Naive thymus-derived CD4-positive, alpha-beta T cell (primary cell): ENCODE measurements around the gene LTV1. TPM values are rescaled to one million over a fixed set of nuclear protein-coding genes. Genes with fewer than 3 reads are reported as not detected.

Experiments
- ATAC-seq: fragments of 150-1000 bp; cut with Tn5 transposase; 2 replicates; pipeline ENCODE4 v1.10.0; 2021; ENCODE audit warnings: mild to moderate bottlenecking, moderate library complexity
- CTCF ChIA-PET: fragments of 350-600 bp; sonication (Branson Sonifier 250); formaldehyde crosslinking; loops from one replicate; lab custom pipeline; 2021; ENCODE audit warnings: antibody characterized with exemption; lab: Charles Lee
- POLR2A ChIA-PET: fragments of 350-600 bp; sonication (Branson Sonifier 250); formaldehyde crosslinking; loops from one replicate; lab custom pipeline; 2021; ENCODE audit warnings: antibody characterized with exemption, inconsistent platforms; lab: Charles Lee
- DNase-seq, 9 donors: peaks; one replicate each; pipeline versions ENCODE4 v3.0.0 to v3.0.0-alpha.2; 2020 to 2022; ENCODE audit warnings: mixed read lengths in 1 of 9
- H3K27ac ChIP-seq: one replicate; pipeline ENCODE4 v1.7.0; 2013; ENCODE audit warnings: mild to moderate bottlenecking, low read depth, low read length, moderate library complexity
- H3K27me3 ChIP-seq, 2 donors: one replicate each; pipeline ENCODE4 v1.7.0; 2013; ENCODE audit warnings: low read length in 2 of 2, mild to moderate bottlenecking in 2 of 2, moderate library complexity in 2 of 2; ENCODE audit not compliant: control insufficient read depth in 2 of 2, insufficient read depth in 2 of 2
- H3K36me3 ChIP-seq, 3 experiments: 1 replicate in 2 of 3; 2 replicates in 1 of 3; pipeline ENCODE4 v1.7.0; 2013; ENCODE audit warnings: low read length in 3 of 3, mild to moderate bottlenecking in 3 of 3, moderate library complexity in 1 of 3; ENCODE audit not compliant: insufficient read depth in 3 of 3, control insufficient read depth in 2 of 3
- H3K4me1 ChIP-seq, 2 donors: one replicate each; pipeline ENCODE4 v1.7.0; 2013; ENCODE audit warnings: low read length in 2 of 2, mild to moderate bottlenecking in 2 of 2, moderate library complexity in 1 of 2; ENCODE audit not compliant: control insufficient read depth in 2 of 2, insufficient read depth in 2 of 2
- H3K4me3 ChIP-seq: 2 replicates; pipeline ENCODE4 v1.7.0; 2013; ENCODE audit warnings: mild to moderate bottlenecking, low read length
- H3K9me3 ChIP-seq, 3 experiments: 1 replicate in 2 of 3; 2 replicates in 1 of 3; pipeline ENCODE4 v1.7.0; 2013; ENCODE audit warnings: low read length in 3 of 3; ENCODE audit not compliant: control insufficient read depth in 2 of 3
- H3K27ac Mint-ChIP-seq, 9 donors: one replicate each; pipeline ENCODE4 v1.8.0; 2020 to 2022; ENCODE audit warnings: mixed read lengths in 9 of 9, mild to moderate bottlenecking in 8 of 9, moderate library complexity in 5 of 9, inconsistent platforms in 2 of 9
- H3K27me3 Mint-ChIP-seq, 5 donors: one replicate each; pipeline ENCODE4 v1.8.0; 2021 to 2022; ENCODE audit warnings: mixed read lengths in 5 of 5, mild to moderate bottlenecking in 1 of 5
- H3K36me3 Mint-ChIP-seq, 5 donors: one replicate each; pipeline ENCODE4 v1.8.0; 2020 to 2022; ENCODE audit warnings: mixed read lengths in 5 of 5, mild to moderate bottlenecking in 3 of 5, inconsistent platforms in 1 of 5
- H3K4me1 Mint-ChIP-seq, 7 donors: one replicate each; pipeline ENCODE4 v1.8.0; 2020 to 2022; ENCODE audit warnings: mixed read lengths in 7 of 7, mild to moderate bottlenecking in 3 of 7, inconsistent platforms in 1 of 7
- H3K4me3 Mint-ChIP-seq, 10 donors: one replicate each; pipeline ENCODE4 v1.8.0; 2020 to 2022; ENCODE audit warnings: mild to moderate bottlenecking in 10 of 10, mixed read lengths in 10 of 10, moderate library complexity in 6 of 10, inconsistent platforms in 2 of 10
- H3K9me3 Mint-ChIP-seq, 11 donors: one replicate each; pipeline ENCODE4 v1.8.0; 2020 to 2022; ENCODE audit warnings: mixed read lengths in 11 of 11, mild to moderate bottlenecking in 4 of 11, inconsistent platforms in 1 of 11, moderate library complexity in 1 of 11
- intact Hi-C, 2 donors: fragments of 100-400 bp; cut with micrococcal nuclease; formaldehyde crosslinking; loops; one replicate each; pipeline ENCODE4 v1.15.1; 2023
- polyA plus RNA-seq, 2 donors: library from polyadenylated mRNA; unstranded; fragments of 300-500 nt; fragmentation: Illumina TruSeq; gene quantifications; one replicate each; pipeline ENCODE4 v1.2.3, GENCODE V29; 2021
- total RNA-seq, 6 experiments: library from RNA in 5 of 6; stranded (reverse) in 5 of 6; gene quantifications; 1 replicate in 5 of 6; 2 replicates in 1 of 6; pipeline ENCODE4 v1.2.3 and lab custom pipeline; 2021 to 2026

The LTV1 gene
- total and polyA plus RNA-seq, 7 experiments from 2014 or later = 16.5 to 29.6 (median 22.6) TPM

DNA sequence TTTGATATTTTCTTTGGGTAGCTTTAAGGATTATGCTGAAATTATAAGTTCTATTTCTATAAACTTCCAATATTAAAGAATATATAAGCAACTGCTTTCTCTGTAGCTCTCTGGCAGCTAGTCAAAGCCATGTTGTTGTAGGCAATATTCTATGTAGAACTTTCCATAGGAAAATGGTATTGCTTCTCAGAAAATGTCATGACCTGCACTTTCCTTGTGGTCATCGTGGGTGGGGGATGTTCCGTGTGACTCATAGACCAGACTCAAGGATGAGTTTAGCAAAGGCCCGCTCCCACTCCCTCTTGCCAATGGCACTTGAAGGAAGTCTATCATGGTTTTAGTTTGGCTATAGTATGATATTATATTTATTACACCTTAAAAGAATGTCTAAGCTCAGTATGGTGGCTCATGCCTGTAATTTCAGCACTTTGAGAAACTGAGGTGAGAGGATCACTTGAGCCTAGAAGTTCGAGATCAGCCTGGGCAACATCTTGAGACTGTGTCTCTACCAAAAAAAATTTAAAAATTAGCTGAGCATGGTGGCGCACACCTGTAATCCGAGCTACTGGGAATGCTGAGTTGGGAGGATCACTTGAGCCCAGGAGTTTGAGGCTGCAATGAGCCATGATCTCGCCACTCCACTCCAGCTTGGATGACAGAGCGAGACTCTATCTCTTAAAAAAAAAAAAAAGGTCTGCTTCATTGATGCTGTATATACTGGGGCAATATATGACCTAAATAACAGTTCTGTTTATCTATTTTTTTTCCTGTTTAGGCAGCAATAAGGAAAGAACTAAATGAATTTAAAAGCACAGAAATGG is 36.6 kb upstream of the LTV1 start:
- ChIA-PET POLR2A (no interaction called here), CTCF (interaction anchor here (0.6 kb wide), 1 partner anchor 1145 kb away, joined by 3 read pairs; no protein-coding TSS in a partner anchor)
- intact Hi-C loops = loop anchor here in 1 of 2 donors (2.0 kb wide), 1 partner anchor 36 kb away; the partner anchor contains the start of gene LTV1
- peak overlapping the region in 1 of 9 donors; percentile 62 for H3K27ac Mint-ChIP-seq
- Histone ChIP-seq H3K9me3 (no peaks in the 10 kb centered on the region), H3K4me1 (no peaks in the 10 kb centered on the region), H3K27ac (no peak overlapping the region), H3K4me3 (no peak overlapping the region), H3K36me3 (no peaks in the 10 kb centered on the region), H3K27me3 (no peaks in the 10 kb centered on the region)
- H3K4me1 Mint-ChIP-seq = peaks cover 0 to 33% (median 4%) of the 10 kb centered on the region in 7 donors
- ATAC-seq (peak; percentile 48), DNase-seq (peak in 1 of 9 donors; percentile 84)
- H3K9me3 Mint-ChIP-seq = peaks cover 0 to 2% (median 0%) of the 10 kb centered on the region in 11 donors
- no peaks in the 10 kb centered on the region for H3K27me3 Mint-ChIP-seq
- peaks cover 4 to 44% (median 30%) of the 10 kb centered on the region in 5 donors for H3K36me3 Mint-ChIP-seq
- H3K4me3 Mint-ChIP-seq = peak overlapping the region in 1 of 10 donors; percentile 25

DNA sequence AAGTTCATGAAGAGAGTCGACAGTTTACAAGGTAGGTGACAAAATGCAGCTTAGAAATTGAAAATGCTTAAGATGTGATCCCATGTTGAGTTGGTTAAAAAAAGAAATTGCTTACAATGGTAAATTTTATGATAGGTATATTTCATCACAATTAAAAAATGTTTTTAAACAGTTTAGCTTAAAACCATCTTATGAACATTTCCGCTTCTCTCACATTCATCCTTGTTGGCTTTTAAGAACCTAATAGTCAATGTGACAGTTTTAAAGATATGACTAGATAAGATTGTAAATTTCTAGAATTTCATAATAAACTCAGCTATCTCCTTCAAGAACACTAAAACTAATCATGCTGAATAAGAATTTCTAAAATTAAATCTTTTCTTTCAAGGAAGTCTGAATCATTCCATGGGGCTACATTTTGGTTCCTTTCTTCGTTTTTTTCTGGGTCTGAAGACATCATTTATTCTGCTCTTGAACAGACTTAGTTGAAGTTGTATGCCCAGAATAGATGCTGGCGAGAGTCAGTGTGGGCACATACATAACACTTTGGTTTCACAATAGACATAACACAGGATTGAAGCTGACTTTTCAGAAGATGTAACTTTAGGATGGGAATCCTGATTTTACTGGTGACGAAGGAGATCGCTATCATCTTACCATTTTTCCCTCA is 35.9 kb upstream of the LTV1 start:
- Mint-ChIP-seq H3K9me3 (no peaks in the 10 kb centered on the region), H3K27ac (peak overlapping the region in 1 of 9 donors; percentile 1), H3K4me1 (peaks cover 0 to 36% (median 4%) of the 10 kb centered on the region in 7 donors), H3K36me3 (peaks cover 4 to 43% (median 28%) of the 10 kb centered on the region in 5 donors), H3K27me3 (no peaks in the 10 kb centered on the region), H3K4me3 (no peak overlapping the region)
- Histone ChIP-seq H3K36me3 (no peaks in the 10 kb centered on the region), H3K27me3 (no peaks in the 10 kb centered on the region), H3K9me3 (no peaks in the 10 kb centered on the region), H3K27ac (no peak overlapping the region), H3K4me3 (no peak overlapping the region), H3K4me1 (no peaks in the 10 kb centered on the region)
- intact Hi-C loops = loop anchor here in 1 of 2 donors (2.0 kb wide), 1 partner anchor 36 kb away; the partner anchor contains the start of gene LTV1
- ChIA-PET CTCF (interaction anchor here (0.6 kb wide), 1 partner anchor 1146 kb away, joined by 3 read pairs; no protein-coding TSS in a partner anchor), POLR2A (no interaction called here)
- no peak for DNase-seq
- ATAC-seq = no peak

DNA sequence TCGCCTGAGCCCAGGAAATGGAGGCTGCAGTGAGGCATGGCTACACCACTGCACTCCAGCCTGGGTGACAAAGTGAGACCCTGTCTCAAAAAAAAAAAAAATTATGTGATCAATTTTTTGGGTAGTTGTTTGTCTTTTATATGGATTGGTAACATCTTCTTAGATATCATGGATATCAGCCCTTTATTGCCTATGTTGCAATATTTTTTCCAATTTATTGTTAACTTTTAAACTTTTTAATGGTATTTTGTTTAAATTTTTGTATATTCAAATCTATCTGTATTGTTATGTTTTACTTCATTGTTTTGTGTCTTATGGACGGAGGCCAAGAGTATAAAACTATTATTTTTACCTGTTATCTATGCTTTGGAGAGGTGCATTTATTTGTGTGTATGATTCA is 32.4 kb upstream of the LTV1 start:
- no peaks in the 10 kb centered on the region for H3K9me3 ChIP-seq
- Mint-ChIP-seq H3K9me3 (no peaks in the 10 kb centered on the region), H3K27ac (no peak overlapping the region), H3K27me3 (no peaks in the 10 kb centered on the region), H3K4me3 (no peak overlapping the region), H3K4me1 (peaks cover 0 to 20% (median 0%) of the 10 kb centered on the region in 7 donors), H3K36me3 (peaks cover 4 to 31% (median 19%) of the 10 kb centered on the region in 5 donors)
- ChIA-PET POLR2A (no interaction called here), CTCF (no interaction called here)
- H3K4me3 ChIP-seq = no peak overlapping the region
- H3K27ac ChIP-seq = no peak overlapping the region
- DNase-seq (no peak), ATAC-seq (no peak)
- intact Hi-C loops = no loop called here
- H3K36me3 ChIP-seq = no peaks in the 10 kb centered on the region
- no peaks in the 10 kb centered on the region for H3K4me1 ChIP-seq
- H3K27me3 ChIP-seq = no peaks in the 10 kb centered on the region

DNA sequence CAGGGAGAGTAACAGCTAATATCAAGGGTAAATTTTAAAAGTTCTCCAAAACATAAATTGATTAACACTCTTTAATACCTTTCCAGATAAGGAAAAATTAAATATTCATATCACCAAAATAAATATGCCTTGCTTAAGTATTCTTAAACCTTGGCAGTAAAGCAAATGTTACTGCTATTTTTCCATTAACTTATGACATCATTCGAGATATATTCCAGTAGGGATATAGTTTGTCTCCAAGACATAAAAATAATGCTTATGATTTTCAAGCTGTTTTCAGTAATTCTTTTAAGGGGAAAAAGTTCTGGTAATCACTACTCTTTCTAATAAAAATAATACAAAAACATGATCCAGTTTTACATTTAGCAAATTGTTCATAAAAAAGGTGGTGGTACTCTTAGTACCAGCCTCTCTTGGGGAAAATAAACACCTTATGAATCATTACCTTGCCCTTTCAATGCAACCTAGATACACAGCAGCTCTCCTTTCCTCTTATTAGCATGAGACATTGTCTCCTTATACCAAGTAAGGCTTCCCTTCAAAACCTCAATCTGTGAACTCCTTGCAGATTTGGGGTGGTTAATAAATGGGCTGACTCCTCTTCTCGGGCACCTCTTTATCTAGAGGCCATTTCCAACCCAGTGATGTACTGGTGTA is 31.5 kb upstream of the LTV1 start:
- Histone ChIP-seq H3K9me3 (no peaks in the 10 kb centered on the region), H3K27me3 (no peaks in the 10 kb centered on the region), H3K27ac (no peak overlapping the region), H3K4me1 (no peaks in the 10 kb centered on the region), H3K4me3 (no peak overlapping the region), H3K36me3 (no peaks in the 10 kb centered on the region)
- peaks cover 0 to 12% (median 0%) of the 10 kb centered on the region in 7 donors for H3K4me1 Mint-ChIP-seq
- peaks cover 4 to 31% (median 17%) of the 10 kb centered on the region in 5 donors for H3K36me3 Mint-ChIP-seq
- H3K27ac Mint-ChIP-seq = no peak overlapping the region
- ATAC-seq (no peak), DNase-seq (no peak)
- no peaks in the 10 kb centered on the region for H3K9me3 Mint-ChIP-seq
- ChIA-PET CTCF (no interaction called here), POLR2A (no interaction called here)
- H3K4me3 Mint-ChIP-seq = no peak overlapping the region
- no peaks in the 10 kb centered on the region for H3K27me3 Mint-ChIP-seq
- intact Hi-C loops = no loop called here

DNA sequence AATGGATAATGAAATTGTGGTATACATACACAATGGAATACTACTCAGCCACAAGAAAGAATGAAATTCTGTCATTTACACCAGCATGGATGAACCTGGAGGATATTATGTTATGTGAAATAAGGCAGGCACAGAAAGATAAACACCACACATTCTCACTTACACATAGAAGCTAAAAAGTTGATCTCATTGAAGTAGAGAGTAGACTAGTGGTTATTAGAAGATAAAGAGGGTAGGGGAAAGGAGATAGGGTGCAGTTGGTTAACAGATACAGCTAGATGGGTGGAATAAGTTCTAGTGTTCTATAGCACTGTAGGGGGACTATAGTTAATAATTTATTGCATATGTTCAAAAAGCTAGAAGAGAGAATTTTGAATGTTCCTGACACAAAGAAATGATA is 25.5 kb upstream of the LTV1 start:
- DNase-seq = no peak
- CTCF ChIA-PET = no interaction called here
- H3K9me3 Mint-ChIP-seq = no peaks in the 10 kb centered on the region
- H3K27ac Mint-ChIP-seq = no peak overlapping the region
- Histone ChIP-seq H3K4me1 (no peaks in the 10 kb centered on the region), H3K27me3 (no peaks in the 10 kb centered on the region), H3K9me3 (no peaks in the 10 kb centered on the region), H3K36me3 (no peaks in the 10 kb centered on the region), H3K4me3 (no peak overlapping the region), H3K27ac (no peak overlapping the region)
- no peak for ATAC-seq
- peaks cover 0 to 3% (median 0%) of the 10 kb centered on the region in 7 donors for H3K4me1 Mint-ChIP-seq
- no peak overlapping the region for H3K4me3 Mint-ChIP-seq
- H3K36me3 Mint-ChIP-seq = peaks cover 0 to 10% (median 4%) of the 10 kb centered on the region in 5 donors
- no peaks in the 10 kb centered on the region for H3K27me3 Mint-ChIP-seq
- intact Hi-C loops = no loop called here
- POLR2A ChIA-PET = no interaction called here

DNA sequence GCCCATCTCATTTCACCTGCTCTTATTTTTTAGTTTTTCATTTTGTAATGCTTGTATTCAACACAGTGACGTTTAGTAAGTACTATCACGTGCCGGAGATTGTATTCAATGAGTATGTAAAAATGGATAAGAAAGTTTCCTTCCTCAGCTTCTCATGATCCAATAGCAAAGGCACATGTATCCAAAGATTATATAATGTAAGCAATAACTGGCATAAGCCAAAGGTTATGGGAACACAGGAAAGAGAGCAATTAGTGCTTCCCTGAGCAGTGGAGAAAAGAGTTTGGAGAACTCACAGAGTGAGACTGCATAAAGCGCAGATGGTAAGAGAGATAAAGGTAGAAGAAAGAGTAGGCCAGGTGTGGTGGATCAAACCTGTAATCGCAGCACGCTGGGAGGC is 21.8 kb upstream of the LTV1 start:
- H3K4me1 Mint-ChIP-seq = peaks cover 0 to 6% (median 0%) of the 10 kb centered on the region in 7 donors
- ChIA-PET POLR2A (no interaction called here), CTCF (no interaction called here)
- H3K4me1 ChIP-seq = no peaks in the 10 kb centered on the region
- H3K36me3 ChIP-seq = no peaks in the 10 kb centered on the region
- no peak overlapping the region for H3K4me3 ChIP-seq
- no peaks in the 10 kb centered on the region for H3K9me3 ChIP-seq
- no peaks in the 10 kb centered on the region for H3K27me3 ChIP-seq
- H3K27ac ChIP-seq = no peak overlapping the region
- intact Hi-C loops = no loop called here
- ATAC-seq (no peak), DNase-seq (no peak)
- H3K9me3 Mint-ChIP-seq = no peaks in the 10 kb centered on the region
- no peak overlapping the region for H3K4me3 Mint-ChIP-seq
- no peak overlapping the region for H3K27ac Mint-ChIP-seq
- no peaks in the 10 kb centered on the region for H3K27me3 Mint-ChIP-seq
- peaks cover 0 to 19% (median 4%) of the 10 kb centered on the region in 5 donors for H3K36me3 Mint-ChIP-seq
